Left forelimb (tissue), 1 donor: Measurements from ENCODE around the gene SAP30.

Source experiments
- DNase-seq: peaks from one replicate; pipeline ENCODE4 v3.0.0-alpha.2; 2018; ENCODE audit warnings: low spot score

The SAP30 gene

GRCh38 chr4:173370477-173371291, at the start of gene SAP30:
TSS of gene SAP30 (plus strand) at chr4:173370954. CDS start at chr4:173371183, 229 bp downstream.
- DNase-seq = peak; percentile 100

- no peak for DNase-seq
Measured at GRCh38 chr4:173325007-173325736, 45.6 kb upstream of the SAP30 start.

- no peak for DNase-seq
Measured at GRCh38 chr4:173328236-173328901, 42.4 kb upstream of the SAP30 start.

- no peak for DNase-seq
Measured at GRCh38 chr4:173330590-173330989, 40.2 kb upstream of the SAP30 start.

- no peak for DNase-seq
Measured at GRCh38 chr4:173332021-173332487, 38.7 kb upstream of the SAP30 start.

- no peak for DNase-seq
Measured at GRCh38 chr4:173332963-173333657, 37.6 kb upstream of the SAP30 start.

GRCh38 chr4:173333658-173334084, 37.1 kb upstream of the SAP30 start:
- peak; percentile 85 for DNase-seq

GRCh38 chr4:173334085-173334890, 36.5 kb upstream of the SAP30 start, which contains the start of gene HMGB2:
TSS of gene HMGB2 (minus strand) at chr4:173334358. CDS start at chr4:173333649, 709 bp downstream.
- peak; percentile 99 for DNase-seq

- DNase-seq = peak; percentile 79
Measured at GRCh38 chr4:173334891-173335752, 35.6 kb upstream of the SAP30 start.

GRCh38 chr4:173337463-173337862, 33.3 kb upstream of the SAP30 start:
- no peak for DNase-seq

GRCh38 chr4:173343832-173344397, 26.8 kb upstream of the SAP30 start:
- DNase-seq = no peak

- DNase-seq = no peak
Measured at GRCh38 chr4:173345648-173346047, 25.1 kb upstream of the SAP30 start.

- no peak for DNase-seq
Measured at GRCh38 chr4:173346074-173346473, 24.7 kb upstream of the SAP30 start.

- no peak for DNase-seq
Measured at GRCh38 chr4:173347467-173347866, 23.3 kb upstream of the SAP30 start.

GRCh38 chr4:173357939-173358338, 12.8 kb upstream of the SAP30 start:
- DNase-seq = no peak

GRCh38 chr4:173360587-173361221, 10.1 kb upstream of the SAP30 start:
- DNase-seq = no peak

GRCh38 chr4:173362666-173363065, 8.1 kb upstream of the SAP30 start:
- DNase-seq = no peak

GRCh38 chr4:173365359-173365996, 5.3 kb upstream of the SAP30 start:
- no peak for DNase-seq

- no peak for DNase-seq
Measured at GRCh38 chr4:173367285-173367684, 3.5 kb upstream of the SAP30 start.
